Fibroblast of upper back skin (primary cell): Measurements from ENCODE around the gene PHF1.
"Not testable (repeated sequence)": the region's sequence is repeated elsewhere in the genome, so short reads cannot be mapped to it uniquely, and the experiment has no call there.

Source experiments
- DNase-seq: peaks from one replicate; pipeline ENCODE4 v3.0.0-alpha.2; 2013

The PHF1 gene

DNA sequence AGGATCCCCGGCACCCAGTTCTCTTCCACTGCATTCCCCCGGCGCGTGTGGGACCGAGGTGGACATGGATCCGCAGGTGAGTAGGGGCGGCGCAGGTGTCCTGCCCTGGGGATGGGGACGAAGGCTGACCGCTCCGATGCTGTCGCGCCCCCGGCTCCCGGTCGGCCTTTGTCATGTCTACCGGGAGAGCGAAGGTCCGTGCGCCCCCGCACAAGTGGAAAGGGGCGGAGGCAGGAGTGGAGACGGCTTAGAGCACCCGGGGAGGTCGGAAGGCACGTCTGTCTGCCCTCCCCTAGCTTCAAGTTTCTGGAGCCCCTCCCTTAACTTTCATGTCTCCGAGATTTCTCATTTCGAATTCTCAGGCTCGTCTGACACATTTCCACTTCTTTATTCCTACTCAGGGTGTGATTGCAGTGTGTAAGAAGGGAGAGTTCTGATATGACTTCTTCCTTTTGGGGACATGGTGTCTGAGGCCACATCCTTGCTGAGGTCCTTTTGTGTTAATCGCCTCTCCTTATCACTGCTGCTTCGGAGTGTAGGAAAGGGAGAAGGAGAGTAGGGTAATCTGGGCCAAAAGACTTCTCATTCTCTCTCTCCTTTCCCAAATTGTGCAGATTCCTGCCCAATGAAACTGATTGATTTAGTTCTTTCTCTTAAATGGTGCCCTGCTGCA, 18.8 kb upstream of the PHF1 start:
- DNase-seq = no peak

DNA sequence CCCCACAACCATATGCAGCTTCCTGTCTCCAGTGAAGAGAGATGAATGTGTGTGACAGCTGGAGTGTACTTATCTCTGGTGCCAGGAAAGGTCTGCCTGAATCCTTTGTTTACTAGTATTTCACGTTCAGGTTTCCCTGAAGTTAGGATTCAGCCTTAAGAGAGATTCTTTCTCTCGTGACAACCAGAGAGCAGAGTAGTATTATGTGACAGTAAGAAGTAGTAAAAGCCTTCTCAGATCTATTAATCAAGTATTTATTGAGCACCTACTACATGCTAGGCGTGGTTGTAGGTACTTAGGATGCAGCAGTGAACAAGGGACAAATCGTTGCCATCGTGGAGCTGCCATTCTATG, 18.2 kb upstream of the PHF1 start:
- no peak for DNase-seq

DNA sequence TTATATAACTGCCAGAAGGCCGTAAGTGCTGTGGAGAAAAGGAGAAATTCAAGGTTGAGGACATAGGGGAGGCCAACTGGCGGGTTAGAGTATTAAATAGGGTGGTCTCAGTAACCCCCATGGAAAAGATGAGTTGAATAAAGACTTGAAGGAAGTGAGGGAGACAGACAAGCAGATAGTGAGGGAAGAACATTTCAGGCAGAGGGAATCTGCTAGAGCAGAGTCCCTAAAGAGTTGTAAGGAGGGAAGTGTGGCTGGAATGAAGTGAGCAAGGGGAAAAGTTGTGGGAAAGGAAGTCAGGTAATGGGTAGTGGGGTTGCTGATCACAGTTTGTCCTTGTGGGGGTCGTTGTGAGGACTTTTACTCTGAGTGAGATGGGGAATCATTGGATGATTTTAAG, 17.8 kb upstream of the PHF1 start:
- no peak for DNase-seq

DNA sequence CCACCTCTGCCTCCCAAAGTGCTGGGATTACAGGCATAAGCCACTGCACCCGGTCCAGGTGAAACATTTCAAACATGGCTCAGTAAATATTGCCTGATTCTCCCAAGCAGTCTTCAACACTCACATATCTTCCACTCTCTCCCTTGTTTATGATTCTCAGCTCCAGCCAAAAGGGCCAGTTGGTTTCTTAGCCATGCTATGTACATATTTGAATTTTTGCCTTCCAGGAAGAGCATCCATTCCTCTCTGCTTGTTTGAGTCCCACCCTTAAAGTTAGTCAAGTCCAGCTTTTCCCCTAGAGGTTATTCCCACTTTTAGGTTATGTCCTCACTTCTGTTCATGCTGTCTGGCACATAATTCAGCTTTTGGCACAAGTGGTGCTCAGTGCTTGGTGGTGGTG, 13.3 kb upstream of the PHF1 start:
- no peak for DNase-seq

DNA sequence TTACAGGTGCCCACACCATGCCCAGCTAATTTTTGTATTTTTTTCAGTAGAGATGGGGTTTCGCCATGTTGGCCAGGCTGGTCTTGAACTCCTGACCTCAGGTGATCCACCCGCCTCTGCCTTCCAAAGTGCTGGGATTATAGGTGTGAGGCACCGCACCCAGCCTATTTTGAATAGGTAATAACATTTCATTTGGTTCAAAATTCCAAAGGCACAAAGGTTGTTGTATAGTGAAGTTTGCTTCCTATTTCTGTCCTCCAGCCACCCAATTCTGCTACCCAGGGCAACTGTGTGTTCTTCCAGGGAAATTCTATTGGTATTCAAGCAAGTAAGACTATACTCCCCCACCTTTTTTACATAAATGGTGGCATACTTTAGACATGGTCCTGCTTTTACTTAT, 12.2 kb upstream of the PHF1 start:
- not testable (repeated sequence) for DNase-seq

DNA sequence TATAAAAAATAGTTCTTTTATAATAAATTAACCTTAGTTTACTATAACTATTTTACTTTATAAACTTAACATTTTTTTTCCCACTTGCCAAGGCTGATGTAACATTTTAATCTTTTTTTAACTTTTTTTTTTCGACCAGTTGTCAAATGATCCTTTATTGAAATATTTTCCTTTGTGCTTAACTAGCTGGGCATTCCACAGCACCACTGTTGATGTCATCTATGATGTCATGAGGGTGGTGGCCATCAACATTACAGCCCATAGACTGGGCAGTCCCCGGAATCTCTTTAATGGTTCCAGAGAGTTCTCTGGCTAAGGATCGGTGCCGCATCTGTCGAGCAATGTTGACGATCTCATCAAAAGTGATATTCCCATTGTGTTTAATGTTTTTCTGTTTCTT, 10.9 kb upstream of the PHF1 start:
- not testable (repeated sequence) for DNase-seq

DNA sequence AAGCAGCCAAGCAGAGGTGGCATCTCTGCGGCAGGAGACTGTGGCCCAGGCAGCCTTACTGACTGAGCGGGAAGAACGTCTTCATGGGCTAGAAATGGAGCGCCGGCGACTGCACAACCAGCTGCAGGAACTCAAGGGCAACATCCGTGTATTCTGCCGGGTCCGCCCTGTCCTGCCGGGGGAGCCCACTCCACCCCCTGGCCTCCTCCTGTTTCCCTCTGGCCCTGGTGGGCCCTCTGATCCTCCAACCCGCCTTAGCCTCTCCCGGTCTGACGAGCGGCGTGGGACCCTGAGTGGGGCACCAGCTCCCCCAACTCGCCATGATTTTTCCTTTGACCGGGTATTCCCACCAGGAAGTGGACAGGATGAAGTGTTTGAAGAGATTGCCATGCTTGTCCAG, 5.9 kb upstream of the PHF1 start:
- no peak for DNase-seq

DNA sequence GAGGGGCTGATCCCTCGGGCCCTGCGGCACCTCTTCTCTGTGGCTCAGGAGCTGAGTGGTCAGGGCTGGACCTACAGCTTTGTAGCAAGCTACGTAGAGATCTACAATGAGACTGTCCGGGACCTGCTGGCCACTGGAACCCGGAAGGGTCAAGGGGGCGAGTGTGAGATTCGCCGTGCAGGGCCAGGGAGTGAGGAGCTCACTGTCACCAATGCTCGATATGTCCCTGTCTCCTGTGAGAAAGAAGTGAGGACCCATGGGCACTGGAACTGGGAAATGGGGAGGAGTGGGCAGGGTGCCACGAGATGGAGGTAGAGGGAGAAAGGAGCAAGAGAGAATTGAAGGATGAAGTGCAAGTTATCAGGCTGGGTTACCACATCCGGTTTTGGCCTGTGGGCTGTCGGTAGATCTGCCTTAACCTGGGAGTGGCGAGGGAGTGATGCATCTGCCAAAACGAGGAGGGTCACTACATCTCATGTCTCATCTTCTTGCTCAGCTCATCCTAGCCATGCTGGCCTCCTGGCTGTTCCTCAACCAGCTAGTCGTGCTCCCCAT, 5.4 kb upstream of the PHF1 start:
- DNase-seq = no peak

DNA sequence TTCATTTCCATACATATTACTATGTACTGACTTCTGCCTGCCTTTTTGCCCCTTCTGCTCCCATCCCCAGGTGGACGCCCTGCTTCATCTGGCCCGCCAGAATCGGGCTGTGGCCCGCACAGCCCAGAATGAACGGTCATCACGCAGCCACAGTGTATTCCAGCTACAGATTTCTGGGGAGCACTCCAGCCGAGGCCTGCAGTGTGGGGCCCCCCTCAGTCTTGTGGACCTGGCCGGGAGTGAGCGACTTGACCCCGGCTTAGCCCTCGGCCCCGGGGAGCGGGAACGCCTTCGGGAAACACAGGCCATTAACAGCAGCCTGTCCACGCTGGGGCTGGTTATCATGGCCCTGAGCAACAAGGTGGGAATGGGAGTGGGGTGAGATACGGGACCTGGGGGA, 4.7 kb upstream of the PHF1 start:
- DNase-seq = no peak

DNA sequence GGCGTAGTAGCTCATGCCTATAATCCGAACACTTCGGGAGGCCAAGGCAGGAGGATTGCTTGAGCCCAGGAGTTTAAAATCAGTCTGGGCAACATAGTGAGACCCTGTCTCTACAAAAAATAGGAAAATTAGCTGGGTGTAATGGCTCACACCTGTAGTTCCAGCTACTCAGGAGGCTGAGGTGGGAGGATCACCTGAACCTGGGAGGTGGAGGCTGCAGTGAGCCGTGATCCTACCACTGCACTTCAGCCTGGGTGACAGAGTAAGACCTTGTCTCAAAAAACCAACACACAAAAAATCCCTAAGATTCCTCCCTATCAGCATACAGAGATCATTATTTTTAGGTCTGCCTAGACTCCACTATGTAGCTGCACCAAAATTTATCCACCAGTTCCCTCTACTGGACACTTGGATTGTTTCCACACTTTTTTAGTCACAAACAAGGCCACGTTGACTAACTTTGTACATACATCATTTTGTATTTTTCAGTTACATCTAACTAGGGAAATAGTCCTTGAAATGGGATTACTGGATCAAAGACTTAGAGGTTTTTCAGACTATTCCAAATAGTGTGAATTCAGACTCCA, 3.6 kb upstream of the PHF1 start:
- DNase-seq = peak; percentile 41

DNA sequence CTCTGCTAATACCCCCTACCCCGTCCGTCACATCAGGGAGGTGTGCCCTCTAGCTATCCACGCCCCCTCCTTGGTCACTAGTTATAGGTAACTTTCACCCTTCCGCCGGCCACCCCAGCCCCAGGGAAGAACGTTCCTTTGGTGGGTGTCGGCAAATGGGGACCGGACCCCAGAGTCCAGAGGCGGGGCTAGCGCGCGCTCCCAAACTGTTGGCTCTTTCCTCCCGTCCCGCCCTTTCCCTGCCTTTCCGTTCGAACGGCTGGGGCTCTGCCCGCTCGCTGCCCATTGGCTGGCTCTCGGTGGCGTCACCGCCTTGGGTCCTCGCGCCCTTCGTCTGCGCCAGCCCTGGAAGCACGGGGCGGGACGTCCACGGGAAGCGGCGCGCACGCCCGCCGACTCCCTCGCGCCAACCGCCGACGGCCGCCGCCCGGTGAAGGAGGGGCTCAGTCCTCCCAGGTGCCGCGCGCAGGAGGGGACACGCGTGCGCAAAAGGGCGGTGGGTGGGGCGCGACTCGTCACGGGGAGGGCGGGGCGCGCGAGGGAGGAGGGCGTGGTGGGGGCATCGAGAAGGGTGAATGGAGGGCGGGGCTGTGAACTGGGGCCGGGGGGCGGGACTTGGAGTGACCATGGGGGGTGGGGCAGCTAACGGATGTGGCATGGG, 634 bp upstream of the PHF1 start:
- peak; percentile 98 for DNase-seq

DNA sequence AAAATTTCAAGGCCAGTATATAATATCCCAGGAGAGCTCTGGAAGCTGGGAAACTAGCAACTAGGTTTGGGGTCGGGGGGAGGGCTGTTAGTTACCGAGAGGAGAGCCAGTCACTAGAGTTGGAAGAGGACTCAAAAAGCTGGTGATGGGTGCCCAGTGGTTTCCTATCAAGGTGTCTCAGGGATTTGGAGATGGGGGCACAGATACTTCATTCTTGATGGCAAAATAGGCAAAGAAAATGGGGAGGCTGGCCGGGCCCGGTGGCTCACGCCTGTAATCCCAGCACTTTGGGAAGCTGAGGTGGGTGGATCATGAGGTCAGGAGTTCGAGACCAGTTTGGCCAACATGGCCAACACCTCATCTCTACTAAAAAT, 805 bp downstream of the PHF1 start:
- no peak for DNase-seq

DNA sequence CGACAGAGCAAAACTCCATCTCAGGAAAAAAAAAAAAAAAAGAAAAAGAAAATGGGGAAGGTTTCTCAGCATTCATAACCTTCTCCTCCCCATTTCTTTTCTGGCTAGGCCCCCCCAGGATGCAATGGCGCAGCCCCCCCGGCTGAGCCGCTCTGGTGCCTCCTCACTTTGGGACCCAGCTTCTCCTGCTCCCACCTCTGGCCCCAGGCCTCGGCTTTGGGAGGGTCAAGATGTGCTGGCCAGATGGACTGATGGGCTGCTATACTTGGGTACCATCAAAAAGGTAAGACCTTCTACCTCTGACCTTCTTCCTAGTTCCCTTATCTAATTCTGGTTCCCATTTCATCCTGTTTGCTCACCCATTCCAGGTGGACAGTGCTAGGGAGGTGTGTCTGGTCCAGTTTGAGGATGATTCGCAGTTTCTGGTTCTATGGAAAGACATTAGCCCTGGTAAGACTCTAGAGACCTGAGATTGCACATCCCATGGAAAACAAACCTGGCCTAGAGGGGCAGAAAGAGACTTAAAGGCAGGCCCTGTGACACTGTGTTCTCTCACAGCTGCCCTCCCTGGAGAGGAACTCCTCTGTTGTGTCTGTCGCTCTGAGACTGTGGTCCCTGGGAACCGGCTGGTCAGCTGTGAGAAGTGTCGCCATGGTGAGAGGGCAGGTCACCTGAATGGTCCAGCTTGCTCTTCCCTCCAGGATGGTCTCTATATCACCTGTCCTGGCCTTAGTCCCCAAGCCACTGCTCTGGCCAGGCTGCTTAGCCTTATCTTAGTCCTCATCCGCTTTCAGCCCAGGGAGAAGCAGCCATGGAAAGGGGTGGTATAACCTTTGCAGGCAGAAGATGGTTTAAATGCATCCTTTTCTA, 1.6 kb downstream of the PHF1 start:
- no peak for DNase-seq

DNA sequence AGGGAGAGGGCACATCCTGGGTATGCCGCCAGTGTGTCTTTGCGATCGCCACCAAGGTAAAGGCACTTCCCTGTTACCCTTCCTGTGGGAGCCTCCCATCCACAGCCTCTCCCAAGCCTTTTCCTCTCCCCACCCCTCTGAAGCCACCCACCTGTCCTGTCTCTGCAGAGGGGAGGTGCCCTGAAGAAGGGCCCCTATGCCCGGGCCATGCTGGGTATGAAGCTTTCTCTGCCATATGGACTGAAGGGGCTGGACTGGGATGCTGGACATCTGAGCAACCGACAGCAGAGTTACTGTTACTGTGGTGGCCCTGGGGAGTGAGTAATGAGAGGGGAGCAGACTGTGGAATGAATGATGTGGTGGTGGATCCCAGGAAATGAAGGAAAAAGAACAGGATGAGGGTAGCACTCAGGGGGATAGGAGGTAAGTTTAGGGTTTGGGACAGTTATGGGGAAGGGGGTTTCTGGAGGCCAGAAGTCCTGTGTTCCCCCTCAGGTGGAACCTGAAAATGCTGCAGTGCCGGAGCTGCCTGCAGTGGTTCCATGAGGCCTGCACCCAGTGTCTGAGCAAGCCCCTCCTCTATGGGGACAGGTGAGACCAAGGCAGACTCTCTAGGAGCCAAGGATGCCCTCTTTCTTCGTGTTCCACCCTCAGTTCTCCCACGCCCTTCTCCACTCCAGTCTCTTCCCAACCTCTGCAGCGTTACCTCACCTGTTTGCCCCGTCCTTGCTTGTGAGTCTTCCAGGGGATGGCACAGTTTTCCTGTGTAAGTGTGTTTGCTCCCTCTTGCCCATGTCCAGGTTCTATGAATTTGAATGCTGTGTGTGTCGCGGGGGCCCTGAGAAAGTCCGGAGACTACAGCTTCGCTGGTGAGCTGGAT, 2.7 kb downstream of the PHF1 start:
- DNase-seq = no peak

DNA sequence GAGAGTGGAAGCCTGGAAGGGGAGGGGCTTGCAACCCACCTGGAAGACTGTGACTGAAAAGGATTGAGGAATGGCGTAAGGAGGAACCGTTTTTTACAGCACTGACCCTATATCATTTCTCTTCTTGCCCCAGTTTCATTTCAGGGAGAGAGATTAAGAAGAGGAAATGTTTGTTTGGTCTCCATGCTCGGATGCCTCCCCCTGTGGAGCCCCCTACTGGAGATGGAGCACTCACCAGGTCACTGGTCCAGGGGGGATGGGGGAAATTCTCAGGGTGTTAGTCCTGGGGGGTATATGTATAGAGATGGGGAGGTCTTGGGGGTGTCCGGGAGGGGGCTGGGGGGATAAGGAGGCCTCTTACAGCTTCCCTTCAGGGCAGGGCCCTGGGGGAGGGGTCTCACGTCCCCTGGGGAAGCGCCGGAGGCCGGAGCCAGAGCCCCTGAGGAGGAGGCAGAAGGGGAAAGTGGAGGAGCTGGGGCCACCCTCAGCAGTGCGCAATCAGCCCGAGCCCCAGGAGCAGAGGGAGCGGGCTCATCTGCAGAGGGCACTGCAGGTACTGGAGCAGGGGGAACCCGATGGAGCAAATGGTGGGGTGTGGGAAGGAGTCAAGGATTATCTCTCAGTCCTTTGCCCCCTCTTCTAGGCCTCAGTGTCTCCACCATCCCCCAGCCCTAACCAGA, 3.9 kb downstream of the PHF1 start:
- no peak for DNase-seq

DNA sequence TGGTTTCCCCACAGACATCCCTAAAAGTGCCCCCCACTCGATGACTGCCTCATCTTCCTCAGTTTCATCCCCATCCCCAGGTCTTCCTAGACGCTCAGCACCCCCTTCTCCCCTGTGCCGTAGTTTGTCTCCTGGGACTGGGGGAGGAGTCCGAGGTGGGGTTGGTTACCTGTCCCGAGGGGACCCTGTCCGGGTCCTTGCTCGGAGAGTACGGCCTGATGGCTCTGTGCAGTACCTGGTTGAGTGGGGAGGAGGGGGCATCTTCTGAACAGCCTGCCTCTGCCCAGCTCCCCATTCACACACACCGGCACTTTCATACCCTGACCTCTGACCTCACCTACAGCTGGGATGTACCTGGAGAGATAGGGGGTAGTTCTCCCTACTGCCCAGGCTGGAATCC, 5.0 kb downstream of the PHF1 start:
- no peak for DNase-seq

DNA sequence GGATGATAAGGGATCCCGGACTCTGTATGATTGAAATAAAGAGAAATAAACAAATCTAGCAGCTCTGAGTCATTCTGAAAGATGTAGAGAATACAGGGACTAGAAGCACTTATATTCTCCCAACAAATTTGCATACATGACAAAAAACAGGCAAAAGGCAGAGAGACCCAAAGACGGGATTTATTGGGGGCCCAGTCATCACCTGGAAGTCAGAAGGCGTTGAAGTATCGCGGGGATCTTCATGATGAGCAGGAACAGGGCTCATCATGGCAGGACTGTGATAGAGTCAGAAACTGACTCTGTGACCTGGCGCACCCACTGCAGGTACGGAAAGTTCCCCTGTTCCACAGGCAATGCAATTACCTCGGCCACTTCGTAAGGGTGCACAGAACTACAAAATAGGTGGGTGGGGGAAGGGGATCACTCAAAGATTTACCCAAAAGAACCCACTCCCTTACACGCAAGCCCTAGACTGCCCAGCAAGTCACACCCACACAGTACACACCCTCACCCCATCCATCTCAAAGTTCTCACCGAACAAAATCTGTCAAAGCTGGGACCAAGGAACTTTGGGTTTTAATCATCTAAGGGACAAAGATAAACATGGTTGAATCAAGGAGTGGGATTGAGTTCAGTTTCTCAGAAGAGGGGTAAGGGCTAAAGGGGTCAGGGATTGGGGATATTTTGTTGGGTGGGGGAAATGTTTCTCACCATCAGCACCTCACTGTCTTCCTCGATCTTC, 5.7 kb downstream of the PHF1 start:
- no peak for DNase-seq

DNA sequence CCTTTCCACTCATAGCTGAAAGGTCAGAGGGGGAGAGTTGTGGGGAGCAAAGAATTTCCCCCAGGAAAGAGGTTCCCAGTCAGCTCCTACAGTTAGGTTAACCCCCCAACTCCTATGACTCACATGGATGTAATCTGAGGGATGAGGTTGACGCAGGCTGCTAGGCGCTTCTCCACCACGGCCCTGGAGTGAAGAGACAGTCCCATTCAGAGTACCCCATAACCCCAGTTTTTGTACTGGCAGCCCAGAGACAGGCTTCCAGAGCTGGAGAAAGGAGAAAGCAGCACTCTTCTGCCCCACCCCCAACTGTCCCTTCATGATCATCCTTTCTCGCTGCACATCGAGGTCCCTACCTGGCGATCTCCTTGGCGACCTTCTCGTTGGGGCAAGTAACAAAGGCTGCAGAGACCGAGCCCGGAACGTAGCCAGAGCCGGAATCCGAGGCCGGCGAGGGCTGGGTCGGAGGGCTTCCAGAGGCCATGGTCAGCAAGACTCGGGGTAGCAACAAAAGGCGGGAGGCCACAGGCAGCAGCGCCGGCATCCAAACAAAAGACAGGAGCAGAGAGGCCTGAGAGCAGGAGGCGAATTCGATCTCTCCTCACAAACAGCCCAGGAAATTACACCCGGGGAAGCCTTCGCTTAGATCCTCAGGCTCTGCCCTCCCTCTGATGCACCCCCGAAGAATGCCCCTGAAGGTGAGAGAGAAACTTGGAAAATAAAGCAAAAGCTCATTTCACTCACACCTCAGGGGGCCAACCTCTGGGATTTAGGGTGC, 6.5 kb downstream of the PHF1 start:
- DNase-seq = peak; percentile 90

DNA sequence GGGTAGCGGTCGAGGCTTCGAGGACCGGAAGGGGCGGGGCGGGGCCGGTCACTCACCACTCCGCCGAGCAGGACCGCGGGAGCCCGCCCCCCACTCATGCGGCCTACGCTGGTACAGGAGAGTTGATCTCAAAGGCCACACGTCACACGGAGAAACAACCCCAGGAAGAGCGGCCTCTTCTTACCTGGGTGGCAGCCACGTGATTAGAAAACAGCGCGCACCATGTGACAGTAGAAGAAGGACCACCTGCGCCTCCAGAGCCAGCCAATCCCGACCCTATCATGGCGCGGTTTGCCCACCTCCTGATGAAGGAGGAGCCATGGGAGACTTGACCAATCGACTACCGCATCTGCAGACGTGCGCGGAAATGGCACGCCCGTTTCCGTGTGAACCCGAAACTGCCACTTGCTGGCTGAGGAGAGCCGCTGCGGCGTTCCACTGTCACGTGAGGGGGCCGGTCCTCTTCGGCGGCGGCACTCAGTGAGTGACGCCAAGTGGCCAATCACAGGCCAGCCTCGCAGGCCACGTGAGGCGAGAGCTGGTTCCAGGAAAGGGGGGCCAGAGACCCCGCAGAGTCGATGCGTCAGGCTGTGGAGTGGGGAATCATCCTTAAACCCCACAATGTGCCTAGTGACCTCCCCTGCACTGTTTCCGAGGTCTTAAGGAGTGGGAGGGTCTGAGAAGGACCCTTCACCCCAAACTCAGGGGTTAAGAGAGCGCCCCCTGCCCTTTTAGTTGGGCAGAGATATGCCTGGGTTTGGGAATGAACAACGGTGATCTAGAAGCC, 7.3 kb downstream of the PHF1 start, which contains the start of gene CUTA:
CUTA (minus strand) TSS at position 205 of the 787 bp plus-strand sequence; CDS start at position 98, 107 bp downstream.
- peak; percentile 100 for DNase-seq
